PC-9 (cell line): ENCODE measurements around the gene NLK.

Experiments used
- EZH2 ChIP-seq: fragments of 200-600 bp; sonication (generic); IDR thresholded peaks from 2 replicates; pipeline ENCODE4 v1.8.0; 2017; ENCODE audit warnings: antibody characterized with exemption, low read depth
- TF ChIP-seq, protein P1 (sequence below): fragments of 200-600 bp; sonication (generic); conservative IDR thresholded peaks from 2 replicates; pipeline ENCODE4 v1.6.1; 2017; ENCODE audit warnings: mixed run types, antibody characterized with exemption, mild to moderate bottlenecking, moderate library complexity

- TF ChIP-seq, protein P1, sequence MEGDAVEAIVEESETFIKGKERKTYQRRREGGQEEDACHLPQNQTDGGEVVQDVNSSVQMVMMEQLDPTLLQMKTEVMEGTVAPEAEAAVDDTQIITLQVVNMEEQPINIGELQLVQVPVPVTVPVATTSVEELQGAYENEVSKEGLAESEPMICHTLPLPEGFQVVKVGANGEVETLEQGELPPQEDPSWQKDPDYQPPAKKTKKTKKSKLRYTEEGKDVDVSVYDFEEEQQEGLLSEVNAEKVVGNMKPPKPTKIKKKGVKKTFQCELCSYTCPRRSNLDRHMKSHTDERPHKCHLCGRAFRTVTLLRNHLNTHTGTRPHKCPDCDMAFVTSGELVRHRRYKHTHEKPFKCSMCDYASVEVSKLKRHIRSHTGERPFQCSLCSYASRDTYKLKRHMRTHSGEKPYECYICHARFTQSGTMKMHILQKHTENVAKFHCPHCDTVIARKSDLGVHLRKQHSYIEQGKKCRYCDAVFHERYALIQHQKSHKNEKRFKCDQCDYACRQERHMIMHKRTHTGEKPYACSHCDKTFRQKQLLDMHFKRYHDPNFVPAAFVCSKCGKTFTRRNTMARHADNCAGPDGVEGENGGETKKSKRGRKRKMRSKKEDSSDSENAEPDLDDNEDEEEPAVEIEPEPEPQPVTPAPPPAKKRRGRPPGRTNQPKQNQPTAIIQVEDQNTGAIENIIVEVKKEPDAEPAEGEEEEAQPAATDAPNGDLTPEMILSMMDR = no peak
- TF ChIP-seq EZH2 = no peak
Measured at GRCh38 chr17:28081467-28081866, 39.0 kb downstream of the NLK start.
